OCI-M2 (cell line): ENCODE measurements around the gene PRKAR1B.

Experiments used
- DNase-seq: peaks from one replicate; lab custom pipeline; 2025; ENCODE audit not compliant: unreplicated experiment; lab: John Stamatoyannopoulos, UW

PRKAR1B gene

DNA sequence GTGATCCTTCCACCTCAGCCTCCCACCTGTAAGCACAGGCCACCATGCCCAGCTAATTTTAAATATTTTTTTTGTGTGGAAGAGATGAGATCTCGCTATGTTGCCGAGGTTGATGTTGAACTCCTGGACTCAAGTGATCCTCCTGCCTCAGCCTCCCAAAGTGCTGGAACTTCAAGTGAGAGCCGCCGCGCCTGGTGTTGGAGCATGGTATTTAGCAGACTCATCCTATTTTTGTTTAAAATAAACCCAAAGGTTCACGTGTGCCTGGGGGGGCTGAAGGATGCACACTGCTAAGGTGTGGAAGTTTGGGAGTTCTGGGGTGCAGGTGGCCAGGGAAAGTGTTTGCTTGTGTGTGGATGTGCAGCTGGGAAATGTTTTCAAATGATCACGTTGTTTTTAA is 225.6 kb downstream of the PRKAR1B start:
- DNase-seq: no peak

DNA sequence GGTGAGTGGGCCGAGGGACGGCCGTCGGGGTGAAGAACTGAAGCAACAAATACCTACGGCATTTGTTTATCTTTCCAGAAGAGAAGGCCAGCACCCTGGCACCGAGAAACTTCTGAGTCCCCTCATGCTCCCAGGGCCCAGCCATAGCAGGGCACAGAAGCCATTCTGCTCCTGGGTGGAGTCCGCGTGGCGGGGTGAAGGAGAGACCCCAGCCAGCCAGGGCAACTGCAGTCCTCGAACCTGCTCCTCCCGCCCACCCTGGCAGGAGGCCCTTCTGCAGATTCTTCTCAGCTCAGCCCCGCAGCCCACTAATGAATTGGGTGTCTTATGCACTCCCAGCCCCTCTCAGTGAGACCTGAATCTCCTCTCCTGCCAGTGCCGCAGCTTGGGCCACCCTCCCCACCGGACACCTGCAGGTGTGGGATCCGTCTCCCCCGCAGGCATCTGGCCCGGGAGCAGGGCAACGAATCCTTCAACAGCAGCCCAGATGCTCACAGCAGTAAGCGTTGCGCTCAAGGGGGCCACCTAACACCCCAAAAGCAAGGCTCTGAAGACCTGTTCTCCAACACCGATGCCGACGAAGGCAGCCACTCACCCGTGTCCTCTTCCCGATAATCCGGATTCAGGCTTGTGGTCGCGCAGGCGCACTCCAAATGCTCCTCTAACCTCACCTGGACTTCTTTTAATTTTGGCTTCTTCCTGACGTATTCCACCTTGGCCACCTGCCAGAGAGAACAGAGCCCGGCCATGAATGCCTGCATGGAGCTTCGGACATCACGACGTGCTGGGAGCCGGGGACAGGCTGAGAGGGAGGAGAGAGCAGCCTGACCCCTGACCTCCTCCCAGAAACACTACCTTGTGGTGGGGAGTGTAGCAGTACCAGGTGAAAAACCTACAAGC is 226.3 kb downstream of the PRKAR1B start:
- no peak for DNase-seq

- DNase-seq: no peak
Observed at GRCh38 chr7:499853-500485, 227.1 kb downstream of the PRKAR1B start.
